ENCODE results near the gene CBX6. TPM values are rescaled to one million over a fixed set of nuclear protein-coding genes. Genes with fewer than 3 reads are reported as not detected.

The CBX6 gene
- total and polyA plus RNA-seq, 2 donors, result 43.1 to 82.0 TPM

DNA sequence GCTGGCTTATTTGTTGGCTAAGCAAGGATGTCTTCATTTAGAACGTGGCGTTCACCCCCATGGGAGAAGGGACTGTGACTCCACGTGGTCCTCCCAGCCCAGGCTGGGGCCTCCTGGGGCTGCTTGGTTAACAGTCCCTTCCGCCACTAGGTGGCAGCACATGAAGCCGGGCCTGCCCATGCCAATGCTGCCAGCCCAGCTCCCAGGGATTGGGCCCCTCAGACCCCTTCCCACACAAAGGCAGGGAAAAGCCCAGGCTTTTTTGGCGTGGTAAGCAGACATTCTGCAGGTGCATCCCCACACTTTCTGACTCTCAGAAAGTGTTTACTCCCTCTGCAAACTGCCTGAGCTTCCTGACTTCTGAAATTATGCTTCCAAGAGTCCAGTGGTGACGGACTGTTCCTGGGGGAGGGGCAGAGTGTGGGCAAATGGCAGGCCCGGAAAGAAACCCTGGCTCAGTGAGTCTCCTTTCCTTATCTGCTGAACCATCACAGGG lies 3.1 kb downstream of the CBX6 start:
- Histone ChIP-seq H3K4me1 (ENCODE audit: insufficient read depth) (no peaks in the 10 kb centered on the region), H3K27ac (ENCODE audit: low read depth) (no peak overlapping the region), H3K4me3 (ENCODE audit: low read depth, low read length) (no peak overlapping the region), H3K36me3 (ENCODE audit: insufficient read depth) (no peaks in the 10 kb centered on the region)
- 10% methylated on average over 8 of the region's 8 CpGs for WGBS
- DNase-seq (ENCODE audit: extremely low spot score), result no peak

DNA sequence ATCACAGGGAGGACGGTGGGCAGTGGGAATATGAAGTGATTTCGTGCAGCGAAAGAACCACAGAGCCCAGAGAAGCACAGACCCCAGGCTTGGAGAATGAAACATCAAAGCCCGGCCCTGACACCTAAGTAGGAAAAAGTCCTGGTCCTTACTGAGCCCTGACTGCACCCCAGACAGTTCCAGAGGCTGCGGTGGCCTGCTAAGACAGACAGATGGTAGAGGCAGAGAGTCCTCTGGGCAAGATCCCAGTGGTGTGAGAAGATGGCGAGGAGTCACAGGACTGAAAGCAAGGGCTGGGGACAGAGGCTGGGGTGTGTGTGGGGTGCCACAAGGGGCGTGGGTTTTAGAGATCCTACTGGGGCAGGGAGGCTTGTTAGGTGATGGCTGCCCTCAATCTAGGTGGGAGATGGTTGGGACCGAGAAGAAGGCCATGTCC lies 3.7 kb downstream of the CBX6 start:
- WGBS, result 87% methylated on average over 8 of the region's 8 CpGs
- Histone ChIP-seq H3K36me3 (ENCODE audit: insufficient read depth) (no peaks in the 10 kb centered on the region), H3K4me1 (ENCODE audit: insufficient read depth) (no peaks in the 10 kb centered on the region), H3K27ac (ENCODE audit: low read depth) (no peak overlapping the region), H3K4me3 (ENCODE audit: low read depth, low read length) (no peak overlapping the region)
- DNase-seq (ENCODE audit: extremely low spot score), result no peak

DNA sequence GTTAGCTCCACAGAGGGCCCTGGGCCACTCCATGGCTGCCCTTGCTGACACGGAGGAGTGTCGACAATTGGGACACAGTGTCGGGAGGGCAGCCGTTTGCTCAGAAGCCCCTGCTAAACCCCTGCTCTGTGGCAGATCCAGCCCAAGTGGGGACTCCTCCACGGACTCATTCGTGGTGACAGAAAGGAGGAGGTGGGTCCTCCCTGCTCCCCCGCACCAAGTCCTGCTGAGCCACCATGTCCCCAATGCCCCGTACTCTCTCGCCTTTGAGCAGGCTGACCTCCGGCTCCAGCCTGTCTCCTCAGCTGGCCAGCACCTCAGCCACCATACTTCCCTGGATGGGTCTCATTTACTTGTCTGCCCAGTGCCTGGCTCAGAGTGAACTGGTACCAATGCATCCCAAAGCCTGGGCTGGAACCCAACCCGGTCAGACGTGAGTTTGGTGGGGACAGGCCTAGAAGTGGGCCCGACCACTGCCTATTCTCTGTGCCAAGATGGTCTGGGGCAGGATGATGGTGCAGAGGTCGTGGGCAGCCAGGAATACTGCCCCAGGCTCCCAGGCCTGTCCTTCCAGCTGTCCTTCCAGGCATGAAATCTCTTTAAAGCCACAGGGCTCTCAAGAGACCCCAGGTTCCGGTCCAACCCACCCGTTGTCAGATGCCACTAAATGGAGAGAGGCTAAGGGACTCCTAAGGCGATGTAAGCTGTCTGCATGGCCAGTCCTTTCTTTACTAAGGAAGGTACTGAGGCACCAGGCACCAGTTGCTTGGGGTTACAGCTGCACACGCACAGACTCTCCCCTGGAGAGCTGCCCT lies 4.3 kb downstream of the CBX6 start:
- WGBS, result 85% methylated on average over 18 of the region's 18 CpGs
- Histone ChIP-seq H3K4me3 (ENCODE audit: low read depth, low read length) (no peak overlapping the region), H3K27ac (ENCODE audit: low read depth) (no peak overlapping the region), H3K36me3 (ENCODE audit: insufficient read depth) (no peaks in the 10 kb centered on the region), H3K4me1 (ENCODE audit: insufficient read depth) (no peaks in the 10 kb centered on the region)
- DNase-seq (ENCODE audit: extremely low spot score), result no peak

DNA sequence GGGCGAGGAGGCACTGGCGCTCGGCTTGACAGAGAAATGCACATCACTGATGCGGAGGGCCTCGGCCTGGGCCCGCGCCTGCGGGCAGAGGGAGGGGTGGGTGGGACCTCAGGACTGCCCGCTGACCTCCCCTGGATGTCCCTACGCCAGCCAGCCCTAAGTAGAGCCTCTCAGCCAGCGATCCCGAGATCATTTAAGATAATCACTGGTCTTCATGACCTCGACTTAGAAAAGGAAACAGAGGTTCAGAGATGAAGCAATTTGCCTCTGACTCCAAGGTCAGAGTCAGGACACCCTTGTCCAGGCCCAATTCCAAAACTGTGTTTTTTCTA lies 4.9 kb downstream of the CBX6 start:
- Histone ChIP-seq H3K4me3 (ENCODE audit: low read depth, low read length) (no peak overlapping the region), H3K4me1 (ENCODE audit: insufficient read depth) (no peaks in the 10 kb centered on the region), H3K27ac (ENCODE audit: low read depth) (no peak overlapping the region), H3K36me3 (ENCODE audit: insufficient read depth) (no peaks in the 10 kb centered on the region)
- WGBS, result 66% methylated on average over 13 of the region's 13 CpGs
- no peak for DNase-seq (ENCODE audit: extremely low spot score)

DNA sequence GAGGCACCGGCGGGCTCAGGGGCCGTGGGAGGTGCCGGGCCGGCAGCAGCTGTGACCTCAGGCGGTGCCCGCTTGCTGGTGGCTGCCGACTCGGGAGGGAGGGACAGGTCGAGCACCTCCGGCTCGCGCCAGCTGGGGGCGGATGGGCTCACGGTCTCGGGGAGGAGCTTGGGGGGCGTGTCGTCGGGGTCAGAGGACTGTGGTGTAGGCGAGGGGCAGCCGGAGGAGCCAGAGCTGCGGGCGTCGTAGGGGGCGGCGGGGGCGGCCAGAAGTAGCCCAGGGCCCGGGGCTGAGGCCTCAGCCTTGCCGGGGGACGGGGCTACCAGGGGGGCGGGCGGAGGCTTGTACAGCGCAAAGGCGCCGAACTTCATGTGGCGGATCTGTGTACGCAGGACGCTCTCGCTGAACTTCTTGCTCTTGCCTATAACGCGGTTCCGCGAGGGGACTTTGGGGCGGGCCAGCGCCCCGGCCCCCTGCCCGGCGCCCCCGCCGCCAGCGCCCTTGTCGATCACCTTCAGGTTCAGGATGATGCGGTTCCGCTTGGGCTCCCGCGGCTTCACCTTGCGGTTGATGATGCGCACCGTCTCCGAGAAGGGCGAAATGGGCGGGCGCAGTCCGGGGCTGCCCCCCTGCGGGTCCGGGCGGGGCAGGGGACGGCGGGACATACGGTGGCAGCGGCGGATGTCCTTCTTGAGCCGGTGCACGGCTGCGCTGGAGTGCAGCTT lies 5.5 kb downstream of the CBX6 start:
- H3K27ac ChIP-seq (ENCODE audit: low read depth), result no peak overlapping the region
- 60% methylated on average over 75 of the region's 75 CpGs for WGBS
- no peak overlapping the region for H3K4me3 ChIP-seq (ENCODE audit: low read depth, low read length)
- DNase-seq (ENCODE audit: extremely low spot score), result no peak
- H3K4me1 ChIP-seq (ENCODE audit: insufficient read depth), result no peaks in the 10 kb centered on the region
- H3K36me3 ChIP-seq (ENCODE audit: insufficient read depth), result no peaks in the 10 kb centered on the region

DNA sequence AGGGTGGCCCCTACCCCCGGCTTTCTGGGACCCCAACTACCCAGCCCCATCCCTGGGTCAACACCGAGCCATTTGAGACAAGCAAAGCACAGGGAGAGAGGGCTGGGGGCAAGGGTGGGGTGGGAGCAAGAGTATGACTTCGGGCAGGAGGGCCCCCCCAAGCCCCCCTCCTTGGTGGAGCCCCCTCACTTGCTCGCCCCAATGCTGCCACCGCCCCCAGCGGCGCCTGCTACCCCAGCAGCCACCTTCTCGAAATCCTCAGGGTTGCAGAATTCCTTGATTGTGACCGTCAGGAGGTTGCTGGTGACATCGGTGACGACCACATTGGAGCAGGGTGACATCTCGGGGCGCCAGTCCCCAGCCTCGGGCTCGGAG lies 6.0 kb downstream of the CBX6 start:
- no peak overlapping the region for H3K27ac ChIP-seq (ENCODE audit: low read depth)
- no peak for DNase-seq (ENCODE audit: extremely low spot score)
- no peaks in the 10 kb centered on the region for H3K36me3 ChIP-seq (ENCODE audit: insufficient read depth)
- H3K4me3 ChIP-seq (ENCODE audit: low read depth, low read length), result no peak overlapping the region
- 78% methylated on average over 15 of the region's 15 CpGs for WGBS
- no peaks in the 10 kb centered on the region for H3K4me1 ChIP-seq (ENCODE audit: insufficient read depth)

DNA sequence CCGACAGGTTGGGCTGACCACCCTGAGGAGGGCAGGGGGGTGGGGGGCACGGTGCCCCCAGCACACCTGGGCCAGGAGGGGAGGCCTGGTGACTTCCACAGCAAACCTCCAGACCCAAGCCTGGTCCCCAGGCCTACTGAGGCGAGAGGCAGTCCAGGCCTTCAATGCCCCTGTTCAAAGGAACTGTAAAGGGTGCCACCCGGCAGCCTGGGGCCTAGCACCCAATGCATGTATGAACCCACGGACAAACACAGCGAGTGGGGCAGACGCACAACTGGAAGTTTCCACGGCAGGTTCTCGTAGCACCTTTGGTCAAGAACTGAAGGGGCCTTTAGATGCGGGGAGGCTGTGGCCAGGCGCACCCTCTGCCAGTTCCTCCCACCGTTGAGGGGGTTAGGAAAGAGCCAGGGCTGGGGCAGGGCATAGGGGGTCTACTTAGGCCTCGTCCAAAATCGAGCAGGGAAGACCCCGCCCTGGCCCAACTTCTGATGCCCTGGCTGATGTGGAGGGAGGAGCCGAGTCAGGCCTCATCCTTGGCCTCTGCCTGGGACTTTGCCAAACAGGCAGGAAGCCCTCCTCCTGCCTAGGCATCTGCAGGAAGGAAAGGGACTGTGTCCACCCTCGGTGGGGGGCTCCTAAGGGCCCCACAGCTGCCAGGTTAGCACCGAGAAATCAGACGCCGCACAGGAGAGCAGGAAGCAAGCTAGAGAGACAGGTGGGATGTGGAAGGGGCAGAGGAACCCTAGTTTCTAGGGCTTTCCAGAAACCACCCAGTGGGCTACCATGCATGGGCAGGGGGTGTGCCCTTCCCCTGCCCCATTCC lies 6.6 kb downstream of the CBX6 start:
- Histone ChIP-seq H3K4me1 (ENCODE audit: insufficient read depth) (no peaks in the 10 kb centered on the region), H3K4me3 (ENCODE audit: low read depth, low read length) (no peak overlapping the region), H3K27ac (ENCODE audit: low read depth) (no peak overlapping the region), H3K36me3 (ENCODE audit: insufficient read depth) (no peaks in the 10 kb centered on the region)
- DNase-seq (ENCODE audit: extremely low spot score), result no peak
- WGBS, result 65% methylated on average over 20 of the region's 20 CpGs

DNA sequence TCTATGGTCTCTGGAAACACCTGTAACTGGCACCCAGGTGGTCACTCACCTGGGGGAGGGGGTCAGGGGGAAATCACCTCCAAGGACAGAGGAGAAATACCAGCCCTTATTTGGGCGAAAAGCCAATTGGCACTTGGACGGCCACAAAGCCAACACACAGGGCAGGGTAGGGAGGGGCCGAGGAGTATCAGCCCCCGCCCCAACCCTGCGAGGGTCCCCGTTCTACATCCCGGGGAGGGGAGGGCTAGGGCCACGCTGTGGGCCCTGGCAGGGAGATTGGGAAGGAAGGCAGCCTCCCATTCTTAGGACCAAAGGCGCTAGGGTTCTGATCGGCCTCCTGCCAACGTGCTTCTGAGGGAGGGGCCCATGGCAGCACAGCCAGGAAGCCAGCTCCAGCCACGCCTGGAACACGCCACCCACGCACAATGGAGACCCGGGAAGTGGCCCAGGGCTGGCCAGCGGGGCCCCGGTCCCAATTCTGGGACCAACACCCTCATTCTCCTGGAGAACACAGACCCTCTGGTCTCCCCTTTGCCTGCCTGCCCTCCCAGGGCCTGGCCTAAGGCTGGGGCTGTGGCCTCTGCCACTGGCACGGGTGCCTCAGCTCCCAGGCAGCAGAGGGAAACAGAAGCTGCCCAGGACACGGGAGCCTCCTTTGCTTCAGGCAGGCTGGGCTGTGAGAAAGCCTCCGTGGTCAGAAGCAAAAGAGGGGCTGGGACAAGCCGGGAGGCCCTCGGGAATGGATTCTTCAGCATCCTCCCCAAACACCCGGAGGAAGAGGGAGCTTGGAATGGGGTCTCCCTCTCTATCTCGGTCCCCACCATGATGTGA lies 7.4 kb downstream of the CBX6 start:
- Histone ChIP-seq H3K27ac (ENCODE audit: low read depth) (no peak overlapping the region), H3K4me1 (ENCODE audit: insufficient read depth) (no peaks in the 10 kb centered on the region), H3K36me3 (ENCODE audit: insufficient read depth) (no peaks in the 10 kb centered on the region), H3K4me3 (ENCODE audit: low read depth, low read length) (no peak overlapping the region)
- no peak for DNase-seq (ENCODE audit: extremely low spot score)
- 28% methylated on average over 24 of the region's 24 CpGs for WGBS

DNA sequence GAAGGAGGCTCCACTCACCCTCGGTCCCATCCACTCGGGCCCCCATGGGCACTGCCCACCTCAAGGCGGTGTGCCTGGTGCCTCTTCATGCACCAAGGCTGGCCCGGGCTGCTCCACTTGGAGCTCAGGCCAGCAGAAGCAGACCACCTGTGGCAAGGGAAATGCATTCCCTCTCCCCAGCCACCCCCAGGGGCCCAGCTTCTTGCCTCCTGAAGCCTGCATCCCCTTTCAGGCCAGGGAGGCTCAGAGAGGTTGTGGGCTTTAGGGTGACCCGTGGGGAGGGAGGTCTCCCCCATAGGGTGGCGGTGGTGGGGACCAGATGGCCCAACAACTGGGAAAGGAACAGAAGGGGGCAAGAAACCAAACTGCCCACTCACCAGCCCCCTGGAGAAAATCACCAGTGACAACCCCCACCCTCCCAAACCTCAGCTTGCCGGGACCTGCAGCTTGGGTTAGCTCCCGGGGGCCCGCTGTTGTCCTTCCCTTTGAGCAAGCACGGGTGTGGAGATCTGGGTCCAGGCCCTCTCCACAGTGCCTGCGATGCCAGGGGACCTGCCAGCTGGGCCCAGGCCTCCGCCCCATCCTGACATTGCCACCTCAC lies 8.4 kb downstream of the CBX6 start:
- 70% methylated on average over 12 of the region's 12 CpGs for WGBS
- DNase-seq (ENCODE audit: extremely low spot score), result no peak
- Histone ChIP-seq H3K4me1 (ENCODE audit: insufficient read depth) (no peaks in the 10 kb centered on the region), H3K36me3 (ENCODE audit: insufficient read depth) (no peaks in the 10 kb centered on the region), H3K4me3 (ENCODE audit: low read depth, low read length) (no peak overlapping the region), H3K27ac (ENCODE audit: low read depth) (no peak overlapping the region)

DNA sequence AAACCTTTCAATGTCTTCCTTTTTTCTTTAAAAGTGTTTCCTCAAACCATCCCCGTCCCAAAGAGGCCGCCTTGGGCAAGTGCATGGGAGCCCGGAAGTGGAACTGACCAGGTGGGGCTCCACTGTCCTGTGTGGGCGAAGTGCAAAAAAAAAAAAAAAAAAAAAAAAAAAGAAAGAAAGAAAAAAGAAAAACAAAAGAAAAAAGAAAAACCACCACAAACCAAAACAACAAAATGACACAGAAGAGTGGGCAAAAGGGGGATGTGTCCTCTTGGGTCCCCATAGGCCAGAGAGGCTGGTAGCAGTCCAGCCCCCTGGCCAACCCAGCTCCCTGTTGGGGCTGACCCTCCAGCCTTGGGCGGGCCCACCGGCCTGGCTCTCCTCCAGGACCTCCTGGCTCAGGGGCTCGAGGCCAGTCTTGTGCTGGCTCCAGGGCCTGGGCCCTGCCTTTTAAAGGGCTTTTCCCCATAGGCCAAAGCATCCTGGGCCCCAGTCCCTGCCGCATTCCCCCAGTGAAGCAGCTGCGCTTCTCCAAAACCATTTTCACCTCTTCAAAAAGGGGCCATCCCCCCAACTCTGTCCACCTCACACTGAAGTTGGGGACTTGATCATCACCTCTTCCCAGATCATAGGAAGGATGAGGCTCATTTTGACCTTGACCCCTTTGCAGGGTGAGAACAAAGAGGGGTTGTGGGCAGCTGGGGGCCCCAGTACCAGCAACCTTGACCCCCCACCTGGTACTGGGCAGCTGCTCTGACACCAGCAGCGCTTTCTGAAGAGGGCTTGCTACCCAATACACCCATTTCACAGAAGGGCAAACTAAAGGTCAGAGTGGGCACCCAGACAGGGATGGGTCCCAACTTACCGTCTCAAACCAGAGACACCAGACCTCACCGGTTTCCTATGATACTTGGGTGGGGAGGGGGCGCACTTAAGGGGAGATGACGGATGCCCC lies 9.4 kb downstream of the CBX6 start:
- Histone ChIP-seq H3K4me1 (ENCODE audit: insufficient read depth) (no peaks in the 10 kb centered on the region), H3K36me3 (ENCODE audit: insufficient read depth) (no peaks in the 10 kb centered on the region), H3K4me3 (ENCODE audit: low read depth, low read length) (no peak overlapping the region), H3K27ac (ENCODE audit: low read depth) (no peak overlapping the region)
- WGBS, result 47% methylated on average over 14 of the region's 14 CpGs
- DNase-seq (ENCODE audit: extremely low spot score), result no peak

DNA sequence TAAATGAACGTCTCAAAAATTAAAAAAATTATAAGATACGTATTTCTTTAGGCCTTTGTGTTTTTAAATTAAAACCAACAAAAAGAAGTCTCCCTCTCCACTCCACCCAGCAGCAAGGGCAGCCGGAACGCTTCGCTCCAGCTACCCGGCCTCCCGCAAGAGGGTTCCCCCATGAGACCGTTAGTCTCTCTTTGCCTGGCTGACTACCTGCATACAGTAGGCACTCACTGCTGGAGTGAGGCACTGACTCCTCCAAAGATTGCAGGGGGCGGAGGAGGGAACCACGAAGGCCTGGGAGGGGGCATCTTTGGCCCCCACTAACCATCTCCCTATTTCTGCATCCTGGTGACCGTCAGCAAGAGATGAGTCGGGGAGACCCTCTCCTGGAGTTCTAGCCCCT lies 10.1 kb downstream of the CBX6 start:
- no peak overlapping the region for H3K27ac ChIP-seq (ENCODE audit: low read depth)
- H3K36me3 ChIP-seq (ENCODE audit: insufficient read depth), result no peaks in the 10 kb centered on the region
- H3K4me3 ChIP-seq (ENCODE audit: low read depth, low read length), result no peak overlapping the region
- H3K4me1 ChIP-seq (ENCODE audit: insufficient read depth), result no peaks in the 10 kb centered on the region
- 36% methylated on average over 12 of the region's 12 CpGs for WGBS
- no peak for DNase-seq (ENCODE audit: extremely low spot score)

Data from urinary bladder (tissue), 4 donors.